Measurements from ENCODE around the gene NAA50. TPM values are rescaled to one million over a fixed set of nuclear protein-coding genes. Genes with fewer than 3 reads are reported as not detected.

NAA50 gene
- total RNA-seq, result 100 to 1,000 TPM in 3 of 4 donors, 10 to 100 TPM in 1; 86.1 to 223 (median 126) TPM

DNA sequence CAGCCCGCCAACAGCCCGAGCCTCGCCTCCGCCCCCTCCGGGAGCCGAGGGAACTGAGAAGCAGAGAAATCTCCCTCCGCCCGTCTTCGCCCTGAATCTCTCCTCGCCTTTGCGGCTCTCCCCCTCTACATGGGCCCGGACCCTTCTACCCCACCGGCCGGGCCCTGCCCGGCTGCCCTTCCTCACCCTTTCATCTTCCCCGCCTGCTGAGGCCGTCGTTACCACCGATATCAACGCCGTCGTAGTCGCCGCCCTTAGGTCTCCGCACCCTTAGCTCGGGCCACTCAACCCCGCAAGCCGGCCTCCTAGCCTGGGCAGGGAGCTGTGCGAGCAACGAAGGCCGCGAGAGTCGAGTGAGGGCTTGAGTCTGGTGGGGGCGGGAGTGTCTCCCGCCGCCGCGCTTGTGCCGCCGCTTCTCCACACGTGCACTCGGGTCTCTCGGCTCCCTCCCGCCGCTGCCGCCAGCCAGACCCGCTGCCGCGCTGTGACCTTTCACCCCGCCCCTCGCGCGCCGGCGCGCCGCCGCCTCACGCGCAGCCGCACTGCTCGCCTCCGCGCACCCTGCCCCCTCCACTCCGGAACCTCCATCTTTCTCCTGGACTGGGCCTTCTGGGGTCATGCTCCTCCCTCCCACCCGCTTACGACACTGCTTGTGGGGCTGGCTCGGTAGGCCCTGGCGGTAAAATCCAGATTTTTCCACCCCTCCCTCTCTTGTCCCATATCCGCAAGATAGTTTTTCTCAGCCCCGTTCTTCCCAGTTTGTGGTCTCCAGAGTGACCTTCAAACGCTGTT lies at the start of gene NAA50:
NAA50 (minus strand) TSS at position 494 of the 792 bp plus-strand sequence; CDS start at position 194, 300 bp downstream.
- TF ChIP-seq, protein P1, sequence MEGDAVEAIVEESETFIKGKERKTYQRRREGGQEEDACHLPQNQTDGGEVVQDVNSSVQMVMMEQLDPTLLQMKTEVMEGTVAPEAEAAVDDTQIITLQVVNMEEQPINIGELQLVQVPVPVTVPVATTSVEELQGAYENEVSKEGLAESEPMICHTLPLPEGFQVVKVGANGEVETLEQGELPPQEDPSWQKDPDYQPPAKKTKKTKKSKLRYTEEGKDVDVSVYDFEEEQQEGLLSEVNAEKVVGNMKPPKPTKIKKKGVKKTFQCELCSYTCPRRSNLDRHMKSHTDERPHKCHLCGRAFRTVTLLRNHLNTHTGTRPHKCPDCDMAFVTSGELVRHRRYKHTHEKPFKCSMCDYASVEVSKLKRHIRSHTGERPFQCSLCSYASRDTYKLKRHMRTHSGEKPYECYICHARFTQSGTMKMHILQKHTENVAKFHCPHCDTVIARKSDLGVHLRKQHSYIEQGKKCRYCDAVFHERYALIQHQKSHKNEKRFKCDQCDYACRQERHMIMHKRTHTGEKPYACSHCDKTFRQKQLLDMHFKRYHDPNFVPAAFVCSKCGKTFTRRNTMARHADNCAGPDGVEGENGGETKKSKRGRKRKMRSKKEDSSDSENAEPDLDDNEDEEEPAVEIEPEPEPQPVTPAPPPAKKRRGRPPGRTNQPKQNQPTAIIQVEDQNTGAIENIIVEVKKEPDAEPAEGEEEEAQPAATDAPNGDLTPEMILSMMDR (IDR thresholded peaks at IDR 0.05; ENCODE audit: low read depth), result no peak

DNA sequence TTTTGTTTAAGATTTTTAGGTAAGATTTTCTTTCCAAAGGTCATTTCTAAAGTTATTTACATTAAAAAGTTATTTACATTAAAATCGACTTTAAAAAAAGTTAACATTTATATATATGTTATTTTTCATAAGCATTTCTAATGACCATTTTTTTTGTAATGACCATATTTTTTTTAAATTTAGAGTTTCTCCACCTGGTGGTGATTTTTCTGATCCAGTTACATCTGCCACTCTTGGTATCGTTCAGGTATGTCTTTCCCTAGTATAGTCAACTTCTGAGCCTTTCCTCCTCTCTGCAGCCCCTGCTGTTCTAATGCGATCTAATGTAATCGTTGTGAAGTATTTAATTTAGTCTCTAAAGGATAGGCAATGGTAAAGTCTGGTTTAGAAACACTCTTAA lies 49.6 kb upstream of the NAA50 start:
- TF ChIP-seq, protein P1 (IDR thresholded peaks at IDR 0.05; ENCODE audit: low read depth), result no peak

DNA sequence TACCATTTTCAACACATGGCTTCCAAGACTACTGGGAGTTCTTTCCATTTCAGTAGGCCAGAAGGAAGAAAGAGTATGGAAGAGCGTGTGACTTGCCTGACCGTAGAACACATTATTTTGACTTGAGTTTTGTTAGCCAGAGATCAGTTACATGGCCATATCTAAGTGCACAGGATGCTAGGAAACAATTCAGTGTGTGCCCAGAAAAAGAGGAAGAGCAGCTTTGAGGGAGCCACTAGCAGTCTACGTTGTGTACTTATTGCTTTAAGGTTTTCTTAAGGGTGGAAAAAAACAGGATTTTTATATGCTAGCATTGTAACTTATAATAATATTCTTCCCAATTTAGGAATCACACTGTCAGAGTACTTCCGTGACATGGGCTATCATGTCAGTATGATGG lies 48.5 kb upstream of the NAA50 start:
- TF ChIP-seq, protein P1 (IDR thresholded peaks at IDR 0.05; ENCODE audit: low read depth), result no peak

DNA sequence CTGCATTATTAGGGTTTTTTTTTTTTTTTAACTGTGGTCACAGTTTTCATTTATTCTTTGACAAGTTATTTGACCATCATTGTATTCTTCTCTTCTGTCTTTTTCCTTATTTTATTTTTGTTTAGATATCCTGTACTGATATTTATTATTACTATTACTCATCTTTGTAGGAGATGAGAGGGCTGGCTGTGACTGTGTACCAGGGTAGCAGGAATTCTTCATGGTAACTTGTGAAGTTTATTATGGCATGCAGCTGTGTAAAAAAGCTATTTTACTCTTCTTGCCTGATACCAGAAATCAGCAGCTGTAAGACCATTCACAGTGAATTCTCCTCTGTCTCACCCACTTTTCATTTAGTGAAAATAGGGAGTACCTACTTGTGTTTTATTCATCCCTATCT lies 45.3 kb upstream of the NAA50 start:
- TF ChIP-seq, protein P1 (IDR thresholded peaks at IDR 0.05; ENCODE audit: low read depth), result no peak

DNA sequence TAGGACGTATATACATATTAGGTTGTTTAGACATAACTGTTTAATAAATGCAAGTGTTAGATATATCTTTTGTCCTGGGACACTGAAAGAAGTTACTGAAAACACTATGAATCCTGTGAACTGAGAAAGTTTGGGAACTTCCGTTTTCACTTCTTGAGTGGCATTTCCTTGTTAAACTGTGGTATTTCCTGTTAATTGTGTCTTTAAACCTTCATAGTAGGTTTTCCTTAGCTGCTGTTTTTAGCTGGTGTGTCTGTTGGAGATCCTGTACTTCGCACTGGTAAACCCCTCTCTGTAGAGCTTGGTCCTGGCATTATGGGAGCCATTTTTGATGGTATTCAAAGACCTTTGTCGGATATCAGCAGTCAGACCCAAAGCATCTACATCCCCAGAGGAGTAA lies 37.9 kb upstream of the NAA50 start:
- TF ChIP-seq, protein P1 (IDR thresholded peaks at IDR 0.05; ENCODE audit: low read depth), result no peak

DNA sequence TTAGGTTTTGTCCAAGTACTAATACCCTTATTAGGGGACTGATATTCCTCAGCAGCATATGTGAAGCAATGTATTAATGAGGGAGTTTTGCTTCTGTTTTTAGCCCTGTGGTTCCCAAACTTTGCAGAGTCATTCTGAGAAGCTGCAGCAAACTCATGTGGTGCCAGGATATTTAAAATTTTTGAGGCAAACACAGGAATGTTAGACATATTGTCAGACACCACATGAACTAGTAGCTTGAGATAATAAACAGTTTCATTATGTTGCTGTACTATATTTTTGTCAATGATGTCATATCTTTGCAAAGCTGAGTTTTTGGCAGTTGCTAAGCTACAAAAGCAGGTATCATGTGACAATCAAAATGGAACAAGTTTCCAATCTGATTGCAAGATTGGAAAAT lies 37.4 kb upstream of the NAA50 start:
- TF ChIP-seq, protein P1 (IDR thresholded peaks at IDR 0.05; ENCODE audit: low read depth), result no peak

DNA sequence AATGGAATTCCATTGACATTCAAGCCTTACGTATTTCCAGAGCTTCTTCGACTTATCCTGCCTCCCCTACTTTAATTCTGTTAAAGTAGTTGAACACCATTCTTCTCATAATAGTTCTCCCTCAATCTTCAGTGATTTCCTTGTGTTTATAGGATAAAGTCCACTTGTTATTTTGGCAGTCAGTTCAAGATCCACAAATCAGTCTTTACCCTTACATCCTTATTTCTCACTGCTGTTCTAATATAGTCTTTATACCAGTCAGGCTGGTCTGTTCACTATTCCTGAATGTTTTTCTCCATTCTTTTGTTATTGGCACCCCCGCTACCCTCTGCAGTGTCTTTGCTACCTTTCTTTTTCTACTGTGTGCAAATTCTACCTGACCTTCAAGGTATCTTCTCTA lies 30.5 kb upstream of the NAA50 start:
- TF ChIP-seq, protein P1 (IDR thresholded peaks at IDR 0.05; ENCODE audit: low read depth), result no peak
